HepG2 (cell line): ENCODE measurements around the gene FFAR2. TPM values are rescaled to one million over a fixed set of nuclear protein-coding genes. Genes with fewer than 3 reads are reported as not detected.
A peak's percentile ranks its signal among the peaks of the same experiment; 100 is the strongest.

Experiments used
- AHR ChIP-seq: IDR thresholded peaks from 2 replicates; pipeline ENCODE4 v1.6.1; 2018; ENCODE audit warnings: missing genetic modification reagents, missing compliant biosample characterization
- BORCS8-MEF2B ChIP-seq: sonication (generic); formaldehyde crosslinking; IDR thresholded peaks from 2 replicates; pipeline ENCODE4 v1.8.0; 2022; ENCODE audit warnings: mild to moderate bottlenecking, missing genetic modification reagents
- ELF1 ChIP-seq: sonication (generic); formaldehyde crosslinking; IDR thresholded peaks from 2 replicates; pipeline ENCODE4 v1.4.0; 2020; ENCODE audit warnings: missing genetic modification reagents
- FOSL2 ChIP-seq: sonication (generic); formaldehyde crosslinking; IDR thresholded peaks from 2 replicates; pipeline ENCODE4 v1.4.0; 2020; ENCODE audit warnings: missing genetic modification reagents
- FOXK1 ChIP-seq: sonication (generic); formaldehyde crosslinking; IDR thresholded peaks from 2 replicates; pipeline ENCODE4 v1.4.0; 2020; ENCODE audit warnings: low read depth, missing genetic modification reagents, borderline replicate concordance
- FOXP4 ChIP-seq: sonication (generic); formaldehyde crosslinking; IDR thresholded peaks from 2 replicates; pipeline ENCODE4 v1.4.0; 2020; ENCODE audit warnings: missing genetic modification reagents
- GATAD2A ChIP-seq: IDR thresholded peaks from 2 replicates; pipeline ENCODE4 v1.6.1; 2016
- PHF8 ChIP-seq: sonication (generic); formaldehyde crosslinking; IDR thresholded peaks from 2 replicates; pipeline ENCODE4 v1.5.0; 2020; ENCODE audit warnings: missing genetic modification reagents
- POLR2G ChIP-seq: fragments of 200-400 bp; formaldehyde crosslinking; IDR thresholded peaks from 2 replicates; pipeline ENCODE4 v1.6.1; 2018; ENCODE audit warnings: mild to moderate bottlenecking, low read depth, low read length, moderate library complexity
- PPARG ChIP-seq: conservative IDR thresholded peaks from 2 replicates; pipeline ENCODE4 v1.6.1; 2016; ENCODE audit warnings: missing biosample characterization, missing genetic modification reagents
- RAD51 ChIP-seq: fragments of 450-650 bp; IDR thresholded peaks from 2 replicates; pipeline ENCODE4 v1.6.1; 2016; ENCODE audit warnings: borderline replicate concordance
- RFX1 ChIP-seq: fragments of 450-650 bp; IDR thresholded peaks from 2 replicates; pipeline ENCODE4 v1.6.1; 2017
- RFX5 ChIP-seq: IDR thresholded peaks from 2 replicates; pipeline ENCODE4 v1.6.1; 2011; ENCODE audit warnings: low read depth, low read length, improper control_type of control experiment
- SAP130 ChIP-seq: IDR thresholded peaks from 2 replicates; pipeline ENCODE4 v1.6.1; 2016; ENCODE audit warnings: low read depth
- SATB2 ChIP-seq: sonication (generic); formaldehyde crosslinking; IDR thresholded peaks from 2 replicates; pipeline ENCODE4 v1.5.0; 2020; ENCODE audit warnings: missing genetic modification reagents
- SOX5 ChIP-seq: IDR thresholded peaks from 2 replicates; pipeline ENCODE4 v1.6.1; 2016; ENCODE audit warnings: borderline replicate concordance
- TEAD3 ChIP-seq: optimal IDR thresholded peaks from 2 replicates; pipeline ENCODE3; 2016; ENCODE audit warnings: borderline replicate concordance
- TOPORS ChIP-seq: sonication (generic); formaldehyde crosslinking; IDR thresholded peaks from 2 replicates; pipeline ENCODE4 v1.8.0; 2023; ENCODE audit warnings: mild to moderate bottlenecking, missing genetic modification reagents
- ZBTB3 ChIP-seq: sonication (generic); formaldehyde crosslinking; IDR thresholded peaks from 2 replicates; pipeline ENCODE4 v1.4.0; 2020; ENCODE audit warnings: low read depth, mild to moderate bottlenecking, moderate library complexity, missing genetic modification reagents, borderline replicate concordance
- ZMAT3 ChIP-seq: sonication (generic); formaldehyde crosslinking; conservative IDR thresholded peaks from 2 replicates; pipeline ENCODE4 v1.7.0; 2021; ENCODE audit warnings: missing genetic modification reagents
- ZNF362 ChIP-seq: sonication (generic); formaldehyde crosslinking; IDR thresholded peaks from 2 replicates; pipeline ENCODE4 v1.4.0; 2020; ENCODE audit warnings: missing genetic modification reagents, mild to moderate bottlenecking, borderline replicate concordance
- ZNF383 ChIP-seq: sonication (generic); formaldehyde crosslinking; IDR thresholded peaks from 2 replicates; pipeline ENCODE4 v1.4.0; 2020; ENCODE audit warnings: missing genetic modification reagents, mild to moderate bottlenecking, borderline replicate concordance
- ZNF644 ChIP-seq: IDR thresholded peaks from 2 replicates; pipeline ENCODE4 v1.6.1; 2016; ENCODE audit warnings: low read depth
- ZNF878 ChIP-seq: sonication (generic); formaldehyde crosslinking; IDR thresholded peaks from 2 replicates; pipeline ENCODE4 v1.8.1; 2023; ENCODE audit warnings: mild to moderate bottlenecking, missing genetic modification reagents, moderate library complexity
- ZSCAN12 ChIP-seq: sonication (generic); formaldehyde crosslinking; IDR thresholded peaks from 2 replicates; pipeline ENCODE4 v1.9.0; 2021; ENCODE audit warnings: mild to moderate bottlenecking, missing genetic modification reagents
- ZUFSP ChIP-seq: sonication (generic); formaldehyde crosslinking; IDR thresholded peaks from 2 replicates; pipeline ENCODE4 v1.9.0; 2021; ENCODE audit warnings: missing genetic modification reagents, mild to moderate bottlenecking, borderline replicate concordance
- polyA plus RNA-seq, 8 experiments: library from polyadenylated mRNA; depleted of rRNA in 3 of 8; stranded (reverse) in 7 of 8; unstranded in 1 of 8; fragments of >200 nt; fragmentation: Illumina TruSeq in 4 of 8; extraction: Trizol in 4 of 8; gene quantifications; 2 replicates each; pipeline versions ENCODE4 v1.2.1 to v1.2.3, GENCODE V29; 2011 to 2016; ENCODE audit warnings: low read depth in 4 of 8, missing spikeins in 1 of 8, mixed read lengths in 1 of 8; ENCODE audit not compliant: insufficient read depth in 1 of 8
- total RNA-seq, 5 experiments: library from RNA; depleted of rRNA; stranded (reverse); fragments of >200 nt; fragmentation: Illumina TruSeq; extraction: Trizol; gene quantifications; 2 replicates each; pipeline ENCODE4 v1.2.3, GENCODE V29; 2016; ENCODE audit warnings: low read depth in 1 of 5
- TF ChIP-seq, protein P1 (sequence below): sonication (generic); formaldehyde crosslinking; IDR thresholded peaks from 2 replicates; pipeline ENCODE4 v1.4.0; 2020; ENCODE audit warnings: missing genetic modification reagents, low read depth, mild to moderate bottlenecking, borderline replicate concordance

Gene FFAR2
- total and polyA plus RNA-seq, 2 of the 13 experiments (the other 11 are each of a cell fraction or from before 2014, with no cell fraction given): 0.12 TPM; not detected in 1

DNA sequence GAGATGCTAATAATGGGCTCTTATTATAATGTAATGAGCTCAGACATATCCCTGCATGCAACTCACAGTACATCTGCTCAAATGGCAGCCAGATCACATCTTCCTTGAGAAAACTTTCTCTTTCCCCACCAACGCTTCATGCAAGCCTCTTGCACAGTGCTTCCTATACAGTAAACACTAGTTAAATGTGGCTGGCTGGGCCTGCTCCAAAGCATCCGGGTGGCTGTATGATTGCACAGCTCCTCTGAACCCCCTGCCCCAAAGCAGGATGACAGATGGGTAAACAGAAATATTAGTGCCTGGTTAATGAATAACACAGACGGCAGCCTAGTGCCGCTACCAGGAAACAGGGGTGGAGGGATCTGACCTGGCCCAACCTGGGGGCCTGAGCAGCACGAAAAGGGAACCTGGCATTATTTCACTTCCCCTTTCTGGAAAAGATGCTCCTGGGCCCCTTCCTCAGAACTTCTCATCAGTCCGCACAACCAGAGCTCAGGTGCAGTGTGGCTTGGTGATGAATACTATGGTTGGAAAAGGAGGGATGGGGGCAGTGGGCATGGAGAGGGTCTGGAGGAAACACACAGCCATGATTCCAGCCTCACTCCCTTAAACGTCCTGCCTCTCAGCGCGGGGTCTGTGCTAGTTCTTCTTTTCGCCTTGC lies 10.8 kb downstream of the FFAR2 start (continued):
- TF ChIP-seq POLR2G (peak; percentile 59; the same call in 1 of the 2 replicates), BORCS8-MEF2B (CRISPR knock-in tag) (peak; percentile 59; the same call in 1 of the 2 replicates), TEAD3 (peak; percentile 64), ZUFSP (CRISPR knock-in tag) (no peak), ZNF383 (CRISPR knock-in tag) (no peak), PPARG (CRISPR knock-in tag) (peak; percentile 95), AHR (no peak), PHF8 (CRISPR knock-in tag) (peak; percentile 22; the same call in 1 of the 2 replicates), ELF1 (CRISPR knock-in tag) (peak; percentile 76), ZNF644 (0 out of 2 replicates have a peak, but pooled peaks have one; percentile 29), SATB2 (CRISPR knock-in tag) (0 out of 2 replicates have a peak, but pooled peaks have one; percentile 85), RAD51 (no peak), RFX5 (no peak), TOPORS (no peak), SOX5 (peak; percentile 76; the same call in 1 of the 2 replicates), FOSL2 (CRISPR knock-in tag) (peak; percentile 53; the same call in 1 of the 2 replicates), SAP130 (peak; percentile 90), ZNF878 (CRISPR knock-in tag) (0 out of 2 replicates have a peak, but pooled peaks have one; percentile 65), FOXP4 (CRISPR knock-in tag) (peak; percentile 92), RFX1 (no peak), FOXK1 (CRISPR knock-in tag) (peak; percentile 66; the same call in 1 of the 2 replicates), GATAD2A (CRISPR knock-in tag) (peak; percentile 85), ZBTB3 (0 out of 2 replicates have a peak, but pooled peaks have one; percentile 67), ZSCAN12 (CRISPR knock-in tag) (no peak), ZNF362 (CRISPR knock-in tag) (peak; percentile 62; the same call in 1 of the 2 replicates), ZMAT3 (CRISPR knock-in tag) (no peak)
- TF ChIP-seq, protein P1, sequence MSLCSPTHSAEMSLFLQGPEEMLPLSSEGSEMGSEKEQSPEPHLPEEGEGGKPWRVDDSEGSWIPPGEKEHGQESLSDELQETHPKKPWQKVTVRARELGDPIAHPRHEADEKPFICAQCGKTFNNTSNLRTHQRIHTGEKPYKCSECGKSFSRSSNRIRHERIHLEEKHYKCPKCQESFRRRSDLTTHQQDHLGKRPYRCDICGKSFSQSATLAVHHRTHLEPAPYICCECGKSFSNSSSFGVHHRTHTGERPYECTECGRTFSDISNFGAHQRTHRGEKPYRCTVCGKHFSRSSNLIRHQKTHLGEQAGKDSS (CRISPR knock-in tag): peak; percentile 51; the same call in 1 of the 2 replicates
